ENCODE results near the gene KRTAP3-1. TPM values are rescaled to one million over a fixed set of nuclear protein-coding genes. Genes with fewer than 3 reads are reported as not detected.

Gene KRTAP3-1
- total RNA-seq, 1 experiment from 2014 or later = not detected

- DNase-seq (ENCODE audit: low spot score) (no peak), ATAC-seq (no peak)
- no peaks in the 10 kb centered on the region for H3K4me1 Mint-ChIP-seq
- no peaks in the 10 kb centered on the region for H3K27me3 Mint-ChIP-seq (ENCODE audit: low read depth)
- ChIA-PET CTCF (no interaction called here), POLR2A (no interaction called here)
- H3K4me3 Mint-ChIP-seq = no peak overlapping the region
- H3K36me3 Mint-ChIP-seq = no peaks in the 10 kb centered on the region
- TF ChIP-seq, protein P1, sequence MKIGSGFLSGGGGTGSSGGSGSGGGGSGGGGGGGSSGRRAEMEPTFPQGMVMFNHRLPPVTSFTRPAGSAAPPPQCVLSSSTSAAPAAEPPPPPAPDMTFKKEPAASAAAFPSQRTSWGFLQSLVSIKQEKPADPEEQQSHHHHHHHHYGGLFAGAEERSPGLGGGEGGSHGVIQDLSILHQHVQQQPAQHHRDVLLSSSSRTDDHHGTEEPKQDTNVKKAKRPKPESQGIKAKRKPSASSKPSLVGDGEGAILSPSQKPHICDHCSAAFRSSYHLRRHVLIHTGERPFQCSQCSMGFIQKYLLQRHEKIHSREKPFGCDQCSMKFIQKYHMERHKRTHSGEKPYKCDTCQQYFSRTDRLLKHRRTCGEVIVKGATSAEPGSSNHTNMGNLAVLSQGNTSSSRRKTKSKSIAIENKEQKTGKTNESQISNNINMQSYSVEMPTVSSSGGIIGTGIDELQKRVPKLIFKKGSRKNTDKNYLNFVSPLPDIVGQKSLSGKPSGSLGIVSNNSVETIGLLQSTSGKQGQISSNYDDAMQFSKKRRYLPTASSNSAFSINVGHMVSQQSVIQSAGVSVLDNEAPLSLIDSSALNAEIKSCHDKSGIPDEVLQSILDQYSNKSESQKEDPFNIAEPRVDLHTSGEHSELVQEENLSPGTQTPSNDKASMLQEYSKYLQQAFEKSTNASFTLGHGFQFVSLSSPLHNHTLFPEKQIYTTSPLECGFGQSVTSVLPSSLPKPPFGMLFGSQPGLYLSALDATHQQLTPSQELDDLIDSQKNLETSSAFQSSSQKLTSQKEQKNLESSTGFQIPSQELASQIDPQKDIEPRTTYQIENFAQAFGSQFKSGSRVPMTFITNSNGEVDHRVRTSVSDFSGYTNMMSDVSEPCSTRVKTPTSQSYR (CRISPR knock-in tag; IDR thresholded peaks at IDR 0.05) = no peak
- TF ChIP-seq, protein P2, sequence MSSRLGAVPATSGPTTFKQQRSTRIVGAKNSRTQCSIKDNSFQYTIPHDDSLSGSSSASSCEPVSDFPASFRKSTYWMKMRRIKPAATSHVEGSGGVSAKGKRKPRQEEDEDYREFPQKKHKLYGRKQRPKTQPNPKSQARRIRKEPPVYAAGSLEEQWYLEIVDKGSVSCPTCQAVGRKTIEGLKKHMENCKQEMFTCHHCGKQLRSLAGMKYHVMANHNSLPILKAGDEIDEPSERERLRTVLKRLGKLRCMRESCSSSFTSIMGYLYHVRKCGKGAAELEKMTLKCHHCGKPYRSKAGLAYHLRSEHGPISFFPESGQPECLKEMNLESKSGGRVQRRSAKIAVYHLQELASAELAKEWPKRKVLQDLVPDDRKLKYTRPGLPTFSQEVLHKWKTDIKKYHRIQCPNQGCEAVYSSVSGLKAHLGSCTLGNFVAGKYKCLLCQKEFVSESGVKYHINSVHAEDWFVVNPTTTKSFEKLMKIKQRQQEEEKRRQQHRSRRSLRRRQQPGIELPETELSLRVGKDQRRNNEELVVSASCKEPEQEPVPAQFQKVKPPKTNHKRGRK (CRISPR knock-in tag; IDR thresholded peaks at IDR 0.05; ENCODE audit: borderline replicate concordance) = no peak
- TF ChIP-seq SMAD3 (CRISPR knock-in tag; IDR thresholded peaks at IDR 0.05; ENCODE audit: borderline replicate concordance) = no peak
- H3K27ac Mint-ChIP-seq = no peak overlapping the region
- peaks cover 7% of the 10 kb centered on the region for H3K9me3 Mint-ChIP-seq
Measured at GRCh38 chr17:41016578-41017215, 7.8 kb upstream of the KRTAP3-1 start.

DNA sequence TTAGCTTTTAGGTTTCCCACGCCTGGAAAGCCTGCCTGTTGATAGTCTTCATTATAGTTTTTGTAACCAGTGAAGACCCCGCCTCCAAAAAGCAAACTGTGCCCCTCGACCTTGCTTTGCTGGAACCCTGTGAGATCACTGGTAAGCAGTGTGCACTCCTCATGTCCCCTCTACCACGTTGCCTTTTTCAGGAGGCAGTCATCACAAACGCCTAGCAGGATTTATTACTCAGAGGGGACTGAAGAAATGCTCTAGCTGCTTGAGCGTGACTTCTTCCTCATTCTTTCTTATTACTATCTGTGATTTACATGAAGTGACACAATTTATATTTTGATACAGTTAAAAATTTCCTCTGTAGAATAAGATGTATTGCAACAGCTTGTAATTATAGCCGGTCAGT is 6.5 kb upstream of the KRTAP3-1 start:
- ChIA-PET CTCF (no interaction called here), POLR2A (no interaction called here)
- no peak for ATAC-seq
- no peak overlapping the region for H3K27ac Mint-ChIP-seq
- no peak for DNase-seq (ENCODE audit: low spot score)
- no peak overlapping the region for H3K4me3 Mint-ChIP-seq
- H3K36me3 Mint-ChIP-seq = no peaks in the 10 kb centered on the region
- no peaks in the 10 kb centered on the region for H3K4me1 Mint-ChIP-seq
- no peaks in the 10 kb centered on the region for H3K27me3 Mint-ChIP-seq (ENCODE audit: low read depth)
- H3K9me3 Mint-ChIP-seq = no peaks in the 10 kb centered on the region
- no peak for TF ChIP-seq CTCF (IDR thresholded peaks at IDR 0.05)
- TF ChIP-seq KAT7 (CRISPR knock-in tag; IDR thresholded peaks at IDR 0.05; ENCODE audit: borderline replicate concordance) = no peak
- TF ChIP-seq ZNF425 (CRISPR knock-in tag; conservative IDR thresholded peaks at IDR 0.05) = no peak
- no peak for TF ChIP-seq SP1 (CRISPR knock-in tag; conservative IDR thresholded peaks at IDR 0.05)
- TF ChIP-seq SMAD4 (CRISPR knock-in tag; IDR thresholded peaks at IDR 0.05) = no peak
- TF ChIP-seq MXD4 (CRISPR knock-in tag; IDR thresholded peaks at IDR 0.05; ENCODE audit: borderline replicate concordance) = no peak
- no peak for TF ChIP-seq CREB1 (CRISPR knock-in tag; IDR thresholded peaks at IDR 0.05)
- TF ChIP-seq ZSCAN18 (CRISPR knock-in tag; IDR thresholded peaks at IDR 0.05) = no peak
- no peak for TF ChIP-seq TEAD4 (CRISPR knock-in tag; IDR thresholded peaks at IDR 0.05)
- no peak for TF ChIP-seq ZNF263 (CRISPR knock-in tag; IDR thresholded peaks at IDR 0.05; ENCODE audit: low read depth)
- TF ChIP-seq HMGXB4 (CRISPR knock-in tag; IDR thresholded peaks at IDR 0.05) = no peak
- TF ChIP-seq, protein P1 (CRISPR knock-in tag; IDR thresholded peaks at IDR 0.05) = no peak
- TF ChIP-seq, protein P3, sequence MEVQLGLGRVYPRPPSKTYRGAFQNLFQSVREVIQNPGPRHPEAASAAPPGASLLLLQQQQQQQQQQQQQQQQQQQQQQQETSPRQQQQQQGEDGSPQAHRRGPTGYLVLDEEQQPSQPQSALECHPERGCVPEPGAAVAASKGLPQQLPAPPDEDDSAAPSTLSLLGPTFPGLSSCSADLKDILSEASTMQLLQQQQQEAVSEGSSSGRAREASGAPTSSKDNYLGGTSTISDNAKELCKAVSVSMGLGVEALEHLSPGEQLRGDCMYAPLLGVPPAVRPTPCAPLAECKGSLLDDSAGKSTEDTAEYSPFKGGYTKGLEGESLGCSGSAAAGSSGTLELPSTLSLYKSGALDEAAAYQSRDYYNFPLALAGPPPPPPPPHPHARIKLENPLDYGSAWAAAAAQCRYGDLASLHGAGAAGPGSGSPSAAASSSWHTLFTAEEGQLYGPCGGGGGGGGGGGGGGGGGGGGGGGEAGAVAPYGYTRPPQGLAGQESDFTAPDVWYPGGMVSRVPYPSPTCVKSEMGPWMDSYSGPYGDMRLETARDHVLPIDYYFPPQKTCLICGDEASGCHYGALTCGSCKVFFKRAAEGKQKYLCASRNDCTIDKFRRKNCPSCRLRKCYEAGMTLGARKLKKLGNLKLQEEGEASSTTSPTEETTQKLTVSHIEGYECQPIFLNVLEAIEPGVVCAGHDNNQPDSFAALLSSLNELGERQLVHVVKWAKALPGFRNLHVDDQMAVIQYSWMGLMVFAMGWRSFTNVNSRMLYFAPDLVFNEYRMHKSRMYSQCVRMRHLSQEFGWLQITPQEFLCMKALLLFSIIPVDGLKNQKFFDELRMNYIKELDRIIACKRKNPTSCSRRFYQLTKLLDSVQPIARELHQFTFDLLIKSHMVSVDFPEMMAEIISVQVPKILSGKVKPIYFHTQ (CRISPR knock-in tag; IDR thresholded peaks at IDR 0.05) = no peak
- no peak for TF ChIP-seq MYBL2 (CRISPR knock-in tag; IDR thresholded peaks at IDR 0.05)

Measured in WTC11 (cell line).